T-cell (primary cell): Measurements from ENCODE around the gene SF1. TPM values are rescaled to one million over a fixed set of nuclear protein-coding genes. Genes with fewer than 3 reads are reported as not detected.

Source experiments
- ATAC-seq, 4 experiments: fragments of 200-7000 bp in 3 of 4; fragments of 150-1000 bp in 1 of 4; cut with Tn5 transposase; replicated peaks in 1 of 4; 1 replicate in 3 of 4; 2 replicates in 1 of 4; pipeline ENCODE4 v1.10.0; 2021; ENCODE audit warnings: moderate library complexity in 3 of 4, mild to moderate bottlenecking in 2 of 4, moderate number of reproducible peaks in 1 of 4
- CTCF ChIA-PET, 2 donors: fragments of 300-600 bp; sonication (Branson Sonifier 250); formaldehyde crosslinking; loops; one replicate each; lab custom pipeline; 2022; ENCODE audit warnings: antibody characterized with exemption in 2 of 2; lab: Charles Lee
- POLR2A ChIA-PET, 2 donors: fragments of 300-600 bp; sonication (Branson Sonifier 250); formaldehyde crosslinking; loops; one replicate each; lab custom pipeline; 2022; ENCODE audit warnings: antibody characterized with exemption in 2 of 2; lab: Charles Lee
- DNase-seq, 35 experiments: peaks; one replicate each; pipeline versions ENCODE4 v3.0.0 to v3.0.0-alpha.2; 2013 to 2023
- H3K27ac ChIP-seq: one replicate; pipeline ENCODE4 v1.5.1; 2013; ENCODE audit warnings: low read length
- H3K27me3 ChIP-seq, 2 experiments: replicated peaks in 1 of 2; 1 replicate in 1 of 2; 2 replicates in 1 of 2; pipeline versions ENCODE4 v1.6.1 to v1.7.0; 2013; ENCODE audit warnings: low read length in 1 of 2, mixed read lengths in 1 of 2; ENCODE audit not compliant: control insufficient read depth in 2 of 2, insufficient read depth in 2 of 2; ENCODE audit errors: extremely low read depth in 1 of 2
- H3K36me3 ChIP-seq, 2 donors: 1 replicate in 1 of 2; 2 replicates in 1 of 2; pipeline versions ENCODE4 v1.6.1 to v1.7.0; 2013; ENCODE audit warnings: low read length in 1 of 2; ENCODE audit not compliant: control insufficient read depth in 2 of 2, insufficient read depth in 1 of 2; ENCODE audit errors: extremely low read depth in 1 of 2
- H3K4me1 ChIP-seq, 2 experiments: 1 replicate in 1 of 2; 2 replicates in 1 of 2; pipeline versions ENCODE4 v1.6.1 to v1.7.0; 2013; ENCODE audit warnings: low read length in 2 of 2, mixed read lengths in 1 of 2; ENCODE audit not compliant: insufficient read depth in 2 of 2, control insufficient read depth in 1 of 2; ENCODE audit errors: extremely low read depth in 1 of 2
- H3K4me3 ChIP-seq, 2 donors: 1 replicate in 1 of 2; 2 replicates in 1 of 2; pipeline versions ENCODE4 v1.5.1 to v1.7.0; 2013; ENCODE audit warnings: mild to moderate bottlenecking in 2 of 2, low read length in 1 of 2, moderate library complexity in 1 of 2; ENCODE audit not compliant: control insufficient read depth in 1 of 2; ENCODE audit errors: extremely low read depth in 1 of 2
- H3K9me3 ChIP-seq: 2 replicates; pipeline ENCODE4 v1.7.0; 2013
- H3K27ac Mint-ChIP-seq, 2 donors: one replicate each; pipeline ENCODE4 v1.8.0; 2020 to 2021; ENCODE audit warnings: mild to moderate bottlenecking in 2 of 2, mixed read lengths in 2 of 2
- H3K27me3 Mint-ChIP-seq, 2 donors: one replicate each; pipeline ENCODE4 v1.8.0; 2021 to 2022; ENCODE audit warnings: mixed read lengths in 2 of 2
- H3K36me3 Mint-ChIP-seq: one replicate; pipeline ENCODE4 v1.8.0; 2021; ENCODE audit warnings: mixed read lengths
- H3K4me1 Mint-ChIP-seq, 3 donors: one replicate each; pipeline ENCODE4 v1.8.0; 2020 to 2022; ENCODE audit warnings: mixed read lengths in 3 of 3, mild to moderate bottlenecking in 1 of 3
- H3K4me3 Mint-ChIP-seq, 3 donors: one replicate each; pipeline ENCODE4 v1.8.0; 2020 to 2022; ENCODE audit warnings: mild to moderate bottlenecking in 3 of 3, mixed read lengths in 3 of 3, moderate library complexity in 3 of 3
- H3K9me3 Mint-ChIP-seq, 3 donors: one replicate each; pipeline ENCODE4 v1.8.0; 2020 to 2022; ENCODE audit warnings: mixed read lengths in 3 of 3
- WGBS: methylation state at CpG from one replicate; pipeline ENCODE4 v1.1.5; 2013; ENCODE audit warnings: missing lambda C conversion rate; ENCODE audit not compliant: insufficient coverage; 5-methylcytosine and 5-hydroxymethylcytosine counted together
- total RNA-seq, 35 experiments: library from RNA in 6 of 35; stranded (reverse) in 6 of 35; fragments of 120-200 nt in 1 of 35; gene quantifications; one replicate each; pipeline versions ENCODE4 v1.2.1 to v1.2.4 and lab custom pipeline; 2013 to 2026

The SF1 gene
- total RNA-seq, 5 donors from 2014 or later (not counting 1 experiment from before 2014, with no cell fraction given) = 670 to 1,510 (median 732) TPM

- no peak for DNase-seq
- H3K4me3 Mint-ChIP-seq = peak overlapping the region; percentile 85 to 93 (median 91)
- H3K4me1 Mint-ChIP-seq = peaks cover 81 to 85% (median 82%) of the 10 kb centered on the region in 3 donors
- Histone ChIP-seq H3K4me1 (peaks cover 59 to 62% of the 10 kb centered on the region in 2 experiments), H3K27ac (peak overlapping the region; percentile 69), H3K36me3 (peaks cover 15 to 60% of the 10 kb centered on the region in 2 donors), H3K27me3 (no peaks in the 10 kb centered on the region), H3K4me3 (peak overlapping the region; percentile 66 to 93), H3K9me3 (no peaks in the 10 kb centered on the region)
- ChIA-PET CTCF (interaction anchor here (0.7 to 1.4 kb wide), 4 partner anchors 10 to 1095 kb away, joined by 3 to 6 read pairs (median 4); no protein-coding TSS in a partner anchor), POLR2A (interaction anchor here (0.8 to 2.1 kb wide), 4 partner anchors 8 to 15 kb away, joined by 4 to 11 read pairs (median 6); no protein-coding TSS in a partner anchor)
- 80% methylated on average over 1 of the region's 6 CpGs for WGBS
- H3K9me3 Mint-ChIP-seq = no peaks in the 10 kb centered on the region
- no peak for ATAC-seq
- H3K27ac Mint-ChIP-seq = peak overlapping the region; percentile 92 to 93
- H3K27me3 Mint-ChIP-seq = no peaks in the 10 kb centered on the region
- H3K36me3 Mint-ChIP-seq = peaks cover 58% of the 10 kb centered on the region
Measured at GRCh38 chr11:64776425-64776824, 1.9 kb downstream of the SF1 start.

GRCh38 chr11:64774144-64774543 lies 4.2 kb downstream of the SF1 start:
- Mint-ChIP-seq H3K27ac (peak overlapping the region in 1 of 2 donors; percentile 71), H3K4me1 (peaks cover 82 to 84% (median 83%) of the 10 kb centered on the region in 3 donors), H3K9me3 (no peaks in the 10 kb centered on the region), H3K4me3 (peak overlapping the region; percentile 31 to 93 (median 91)), H3K27me3 (no peaks in the 10 kb centered on the region), H3K36me3 (peaks cover 79% of the 10 kb centered on the region)
- Histone ChIP-seq H3K27ac (no peak overlapping the region), H3K27me3 (no peaks in the 10 kb centered on the region), H3K36me3 (peaks cover 15 to 83% of the 10 kb centered on the region in 2 donors), H3K4me3 (no peak overlapping the region), H3K4me1 (peaks cover 50 to 66% of the 10 kb centered on the region in 2 experiments), H3K9me3 (no peaks in the 10 kb centered on the region)
- WGBS = 94% methylated on average over 2 of the region's 5 CpGs
- POLR2A ChIA-PET = interaction anchor here in 1 of 2 donors (0.7 to 2.2 kb wide), 2 partner anchors 11 to 36 kb away, joined by 7 to 15 read pairs; no protein-coding TSS in a partner anchor
- CTCF ChIA-PET = interaction anchor here in 1 of 2 donors (1.1 to 1.5 kb wide), 3 partner anchors 12 to 30 kb away, joined by 3 to 5 read pairs (median 3); partner anchors contain the start of gene RASGRP2
- DNase-seq (no peak), ATAC-seq (no peak)

- CTCF ChIA-PET = interaction anchor here (0.7 to 2.3 kb wide), 6 partner anchors 9 to 1348 kb away, joined by 3 to 9 read pairs (median 4); partner anchors contain the start of gene RASGRP2 (in 1 of the 2)
- no peak for ATAC-seq
- H3K27me3 Mint-ChIP-seq = no peaks in the 10 kb centered on the region
- Histone ChIP-seq H3K27ac (peak overlapping the region; percentile 37), H3K9me3 (no peaks in the 10 kb centered on the region), H3K27me3 (no peaks in the 10 kb centered on the region), H3K4me3 (no peak overlapping the region), H3K36me3 (peaks cover 15 to 99% of the 10 kb centered on the region in 2 donors), H3K4me1 (peaks cover 63 to 80% of the 10 kb centered on the region in 2 experiments)
- peaks cover 95% of the 10 kb centered on the region for H3K36me3 Mint-ChIP-seq
- no peak for DNase-seq
- POLR2A ChIA-PET = interaction anchor here (0.7 to 2.2 kb wide), 5 partner anchors 9 to 339 kb away, joined by 3 to 15 read pairs (median 3); no protein-coding TSS in a partner anchor
- H3K27ac Mint-ChIP-seq = peak overlapping the region; percentile 66 to 84
- H3K4me1 Mint-ChIP-seq = peaks cover 94 to 97% (median 97%) of the 10 kb centered on the region in 3 donors
- H3K9me3 Mint-ChIP-seq = no peaks in the 10 kb centered on the region
- WGBS = no CpG with 5 or more reads among the region's 3 CpGs
- H3K4me3 Mint-ChIP-seq = peak overlapping the region; percentile 39 to 93 (median 41)
Measured at GRCh38 chr11:64772303-64773018, 5.9 kb downstream of the SF1 start.

- H3K27ac Mint-ChIP-seq = peak overlapping the region; percentile 66 to 84
- H3K27me3 Mint-ChIP-seq = no peaks in the 10 kb centered on the region
- no peaks in the 10 kb centered on the region for H3K9me3 ChIP-seq
Measured at GRCh38 chr11:64771861-64772260, 6.5 kb downstream of the SF1 start.

GRCh38 chr11:64770120-64770519 lies 8.2 kb downstream of the SF1 start:
- Histone ChIP-seq H3K36me3 (peaks cover 10 to 98% of the 10 kb centered on the region in 2 donors), H3K9me3 (no peaks in the 10 kb centered on the region), H3K4me3 (no peak overlapping the region), H3K27ac (peak overlapping the region; percentile 17), H3K4me1 (peaks cover 55 to 84% of the 10 kb centered on the region in 2 experiments), H3K27me3 (no peaks in the 10 kb centered on the region)
- Mint-ChIP-seq H3K27me3 (no peaks in the 10 kb centered on the region), H3K27ac (peak overlapping the region; percentile 56 to 73), H3K9me3 (no peaks in the 10 kb centered on the region), H3K4me1 (peaks cover 90 to 93% (median 92%) of the 10 kb centered on the region in 3 donors), H3K36me3 (peaks cover 82% of the 10 kb centered on the region), H3K4me3 (no peak overlapping the region)
- CTCF ChIA-PET = interaction anchor here in 1 of 2 donors (1.0 kb wide), 1 partner anchor 26 kb away, joined by 4 read pairs; the partner anchor contains the start of gene RASGRP2
- POLR2A ChIA-PET = no interaction called here
- ATAC-seq (no peak), DNase-seq (no peak)
- WGBS = 100% methylated on average over 5 of the region's 12 CpGs

More at GRCh38 chr11:64771861-64772260, 6.5 kb downstream of the SF1 start:
- WGBS = no CpG with 5 or more reads among the region's 2 CpGs
- Histone ChIP-seq H3K36me3 (peaks cover 15 to 99% of the 10 kb centered on the region in 2 donors), H3K27me3 (no peaks in the 10 kb centered on the region), H3K4me1 (peaks cover 65 to 80% of the 10 kb centered on the region in 2 experiments), H3K27ac (peak overlapping the region; percentile 37), H3K4me3 (no peak overlapping the region)
- Mint-ChIP-seq H3K4me3 (peak overlapping the region; percentile 39 to 93 (median 41)), H3K36me3 (peaks cover 89% of the 10 kb centered on the region), H3K9me3 (no peaks in the 10 kb centered on the region), H3K4me1 (peaks cover 94 to 97% (median 97%) of the 10 kb centered on the region in 3 donors)
- ATAC-seq = no peak
- ChIA-PET POLR2A (interaction anchor here (0.5 to 2.2 kb wide), 7 partner anchors 8 to 339 kb away, joined by 3 to 15 read pairs (median 3); no protein-coding TSS in a partner anchor), CTCF (interaction anchor here in 1 of 2 donors (0.7 to 2.3 kb wide), 4 partner anchors 8 to 1349 kb away, joined by 3 to 9 read pairs (median 4); no protein-coding TSS in a partner anchor)
- DNase-seq = no peak

GRCh38 chr11:64769283-64769682 lies 9.1 kb downstream of the SF1 start:
- Histone ChIP-seq H3K27ac (peak overlapping the region; percentile 17), H3K27me3 (no peaks in the 10 kb centered on the region), H3K9me3 (no peaks in the 10 kb centered on the region), H3K4me1 (peaks cover 59 to 85% of the 10 kb centered on the region in 2 experiments), H3K36me3 (peaks cover 8 to 97% of the 10 kb centered on the region in 2 donors), H3K4me3 (no peak overlapping the region)
- WGBS = 96% methylated on average over 4 of the region's 6 CpGs
- ChIA-PET CTCF (no interaction called here), POLR2A (interaction anchor here in 1 of 2 donors (1.0 kb wide), 1 partner anchor 10 kb away, joined by 3 read pairs; no protein-coding TSS in a partner anchor)
- Mint-ChIP-seq H3K27ac (peak overlapping the region; percentile 93 to 94), H3K9me3 (no peaks in the 10 kb centered on the region), H3K36me3 (peaks cover 84% of the 10 kb centered on the region), H3K4me1 (peaks cover 90 to 93% (median 92%) of the 10 kb centered on the region in 3 donors), H3K27me3 (no peaks in the 10 kb centered on the region), H3K4me3 (peak overlapping the region in 2 of 3 donors; percentile 10 to 29)
- ATAC-seq (no peak), DNase-seq (no peak)
